Mucosa of stomach (tissue), 1 donor: ENCODE results near the gene ZBTB16.

Experiments used
- H3K27me3 ChIP-seq: one replicate; pipeline ENCODE4 v1.7.0; 2013; ENCODE audit warnings: mild to moderate bottlenecking, low read length; ENCODE audit not compliant: control insufficient read depth, insufficient read depth
- H3K36me3 ChIP-seq: one replicate; pipeline ENCODE4 v1.7.0; 2013; ENCODE audit warnings: low read length; ENCODE audit not compliant: control insufficient read depth, insufficient read depth
- H3K4me1 ChIP-seq: one replicate; pipeline ENCODE4 v1.7.0; 2013; ENCODE audit warnings: mild to moderate bottlenecking, low read length; ENCODE audit not compliant: control insufficient read depth, insufficient read depth
- H3K4me3 ChIP-seq: one replicate; pipeline ENCODE4 v1.7.0; 2013; ENCODE audit warnings: low read length
- H3K9ac ChIP-seq: one replicate; pipeline ENCODE4 v1.7.0; 2013; ENCODE audit warnings: mild to moderate bottlenecking, low read length, moderate library complexity
- H3K9me3 ChIP-seq: one replicate; pipeline ENCODE4 v1.7.0; 2013; ENCODE audit warnings: mild to moderate bottlenecking, low read length, moderate library complexity; ENCODE audit not compliant: control insufficient read depth
- donor health status: Pancreatic carcinoma.

Gene ZBTB16

DNA sequence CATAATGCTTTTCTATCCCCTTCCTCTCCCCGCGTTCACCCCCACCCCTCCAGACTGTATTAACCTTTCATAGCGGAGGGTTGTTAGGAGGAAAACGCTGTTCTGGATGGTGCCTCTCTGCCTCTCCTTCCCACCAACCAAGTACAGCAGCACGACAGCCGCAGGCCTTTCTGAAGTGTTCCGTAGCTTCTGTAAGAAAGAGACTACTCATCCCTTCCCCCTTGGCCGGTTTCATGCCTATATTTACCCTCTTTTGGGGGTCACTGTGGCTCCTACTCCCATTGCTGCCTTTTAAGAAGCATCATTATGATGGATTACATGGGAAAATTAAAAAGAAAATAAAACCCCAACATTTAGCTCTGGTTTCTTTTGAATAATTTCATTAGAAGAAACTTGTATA is 46.5 kb downstream of the ZBTB16 start:
- no peaks in the 10 kb centered on the region for H3K27me3 ChIP-seq
- H3K9me3 ChIP-seq = no peaks in the 10 kb centered on the region
- H3K36me3 ChIP-seq = no peaks in the 10 kb centered on the region
- peaks cover 9% of the 10 kb centered on the region for H3K4me1 ChIP-seq
- no peak overlapping the region for H3K9ac ChIP-seq
- H3K4me3 ChIP-seq = no peak overlapping the region

GRCh38 chr11:114106986-114107385 is 47.5 kb downstream of the ZBTB16 start:
- H3K9ac ChIP-seq = no peak overlapping the region
- H3K27me3 ChIP-seq = no peaks in the 10 kb centered on the region
- no peak overlapping the region for H3K4me3 ChIP-seq
- H3K9me3 ChIP-seq = no peaks in the 10 kb centered on the region
- H3K4me1 ChIP-seq = peaks cover 9% of the 10 kb centered on the region
- no peaks in the 10 kb centered on the region for H3K36me3 ChIP-seq

- H3K9ac ChIP-seq = no peak overlapping the region
- H3K27me3 ChIP-seq = no peaks in the 10 kb centered on the region
- peaks cover 9% of the 10 kb centered on the region for H3K4me1 ChIP-seq
- no peak overlapping the region for H3K4me3 ChIP-seq
- no peaks in the 10 kb centered on the region for H3K9me3 ChIP-seq
- no peaks in the 10 kb centered on the region for H3K36me3 ChIP-seq
Measured at GRCh38 chr11:114108501-114109205, 49.1 kb downstream of the ZBTB16 start.

GRCh38 chr11:114109206-114110090 is 49.9 kb downstream of the ZBTB16 start:
- Histone ChIP-seq H3K9ac (no peak overlapping the region), H3K27me3 (no peaks in the 10 kb centered on the region), H3K36me3 (no peaks in the 10 kb centered on the region), H3K4me1 (peaks cover 9% of the 10 kb centered on the region), H3K4me3 (no peak overlapping the region), H3K9me3 (no peaks in the 10 kb centered on the region)

DNA sequence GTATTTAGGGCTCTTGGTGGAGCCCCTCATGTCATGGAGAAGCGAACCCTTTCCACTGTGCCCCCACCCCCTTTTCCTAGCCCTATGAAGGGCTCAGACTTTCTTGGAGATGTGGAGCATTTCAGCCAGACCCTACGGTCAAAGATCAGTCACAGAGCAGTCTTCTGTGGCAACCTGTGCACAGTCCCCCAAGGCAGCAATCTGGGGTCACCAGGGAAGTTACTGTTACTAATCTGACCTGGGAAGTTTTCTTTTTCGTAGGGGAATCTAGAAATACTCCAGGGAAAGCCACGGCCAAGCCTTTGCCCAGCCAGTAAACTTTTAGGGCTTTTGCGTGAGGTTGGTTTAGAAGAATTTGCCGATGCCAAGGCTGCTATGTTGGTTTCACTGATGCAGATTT is 50.6 kb downstream of the ZBTB16 start:
- Histone ChIP-seq H3K9ac (no peak overlapping the region), H3K27me3 (no peaks in the 10 kb centered on the region), H3K4me1 (peaks cover 9% of the 10 kb centered on the region), H3K36me3 (no peaks in the 10 kb centered on the region), H3K9me3 (no peaks in the 10 kb centered on the region), H3K4me3 (no peak overlapping the region)

DNA sequence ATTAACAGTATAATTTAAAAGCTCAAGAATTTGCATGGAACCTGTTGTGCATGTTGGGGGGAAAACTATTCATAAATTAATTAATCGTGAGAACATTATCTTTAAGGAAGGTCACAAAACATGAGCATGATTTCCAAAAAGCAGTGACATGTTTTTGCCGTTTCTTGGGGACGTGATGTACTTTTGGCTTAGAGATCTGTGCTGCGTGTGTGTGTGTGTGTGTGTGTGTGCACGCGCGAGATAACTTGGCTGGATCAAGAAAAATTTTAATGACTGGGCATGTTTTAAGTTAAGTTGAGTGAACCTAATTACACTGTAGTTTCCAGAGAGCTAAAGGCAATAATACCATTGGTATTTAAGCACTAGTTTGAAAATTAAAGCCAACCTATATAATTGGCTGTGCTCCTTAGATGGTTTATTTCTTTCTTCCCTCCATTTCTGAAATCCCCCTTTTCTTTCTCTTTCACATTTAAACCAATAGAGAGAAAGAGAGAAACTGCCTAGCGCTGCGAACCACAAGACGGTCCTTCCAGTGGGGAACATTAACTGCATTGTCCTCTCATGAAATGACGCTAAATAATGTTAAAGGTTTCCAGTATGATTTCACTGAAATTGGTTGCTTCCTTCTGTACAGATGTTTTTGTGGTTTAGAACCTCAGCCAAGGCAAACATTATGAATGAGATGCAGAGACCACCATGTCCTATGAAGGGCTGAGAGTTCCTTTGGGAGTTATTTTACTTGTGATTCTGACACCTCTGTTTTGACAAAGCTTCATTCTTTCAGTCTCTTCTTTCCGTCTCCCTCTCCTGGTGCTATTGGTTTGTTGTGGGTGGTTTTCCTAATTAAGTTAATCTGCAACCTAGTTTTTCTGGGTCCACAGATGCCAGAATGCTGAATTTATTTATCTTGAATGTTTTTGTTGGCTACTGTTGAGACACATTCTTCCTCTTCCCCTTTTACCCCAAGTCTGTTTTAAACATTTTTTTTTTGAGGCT is 51.7 kb downstream of the ZBTB16 start:
- Histone ChIP-seq H3K27me3 (peaks cover 4% of the 10 kb centered on the region), H3K4me1 (peaks cover 9% of the 10 kb centered on the region), H3K9ac (no peak overlapping the region), H3K9me3 (no peaks in the 10 kb centered on the region), H3K4me3 (no peak overlapping the region), H3K36me3 (no peaks in the 10 kb centered on the region)

GRCh38 chr11:114115451-114115928 is 56.0 kb downstream of the ZBTB16 start:
- Histone ChIP-seq H3K36me3 (no peaks in the 10 kb centered on the region), H3K4me1 (no peaks in the 10 kb centered on the region), H3K9ac (no peak overlapping the region), H3K4me3 (no peak overlapping the region), H3K27me3 (peaks cover 4% of the 10 kb centered on the region), H3K9me3 (no peaks in the 10 kb centered on the region)

GRCh38 chr11:114116357-114116756 is 56.8 kb downstream of the ZBTB16 start:
- no peaks in the 10 kb centered on the region for H3K36me3 ChIP-seq
- H3K9ac ChIP-seq = no peak overlapping the region
- no peaks in the 10 kb centered on the region for H3K9me3 ChIP-seq
- H3K4me3 ChIP-seq = no peak overlapping the region
- H3K4me1 ChIP-seq = no peaks in the 10 kb centered on the region
- H3K27me3 ChIP-seq = peaks cover 4% of the 10 kb centered on the region

DNA sequence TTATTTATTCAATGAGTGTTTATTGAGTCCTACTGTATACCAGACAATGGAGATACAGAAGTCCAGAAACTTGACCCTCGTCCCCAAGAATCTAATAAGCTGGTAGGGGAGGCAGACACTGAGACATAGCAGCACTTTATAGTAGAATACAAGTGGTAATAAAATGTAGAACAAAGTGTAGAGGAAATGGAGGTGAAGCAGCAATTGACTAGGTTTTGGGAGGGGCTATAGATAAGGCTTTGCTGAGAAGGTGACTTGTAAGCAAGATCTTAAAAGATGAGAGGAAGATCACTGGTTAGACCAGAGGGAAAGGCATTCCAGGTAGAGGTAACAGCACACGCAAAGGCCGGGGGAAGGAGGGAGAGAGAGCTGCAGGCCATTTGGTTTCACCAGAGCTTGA is 57.3 kb downstream of the ZBTB16 start:
- Histone ChIP-seq H3K9me3 (no peaks in the 10 kb centered on the region), H3K4me1 (no peaks in the 10 kb centered on the region), H3K27me3 (peaks cover 4% of the 10 kb centered on the region), H3K36me3 (no peaks in the 10 kb centered on the region), H3K9ac (no peak overlapping the region), H3K4me3 (no peak overlapping the region)

GRCh38 chr11:114120606-114121005 is 61.1 kb downstream of the ZBTB16 start:
- peaks cover 2% of the 10 kb centered on the region for H3K27me3 ChIP-seq
- no peaks in the 10 kb centered on the region for H3K36me3 ChIP-seq
- no peak overlapping the region for H3K4me3 ChIP-seq
- no peak overlapping the region for H3K9ac ChIP-seq
- no peaks in the 10 kb centered on the region for H3K9me3 ChIP-seq
- no peaks in the 10 kb centered on the region for H3K4me1 ChIP-seq

DNA sequence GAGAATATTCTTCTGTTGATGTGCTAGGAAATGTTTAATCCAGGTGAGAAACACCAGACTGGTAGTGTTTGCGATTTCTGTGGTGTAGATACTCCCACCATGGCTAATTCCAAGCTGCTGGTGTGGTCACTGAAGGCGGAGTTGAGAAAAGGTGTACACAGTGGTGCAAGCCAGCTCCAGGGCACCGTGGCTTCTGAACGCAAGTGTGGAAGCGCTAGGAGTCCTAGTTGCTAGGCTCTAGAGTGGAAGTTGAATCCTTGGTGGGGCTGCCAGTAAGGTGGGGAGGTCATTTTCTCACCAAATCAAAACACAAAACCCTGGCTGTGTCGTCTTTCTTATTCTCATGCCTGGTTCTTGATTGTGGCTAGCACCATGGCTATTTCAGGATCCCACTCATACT is 61.6 kb downstream of the ZBTB16 start:
- Histone ChIP-seq H3K36me3 (no peaks in the 10 kb centered on the region), H3K27me3 (no peaks in the 10 kb centered on the region), H3K4me1 (no peaks in the 10 kb centered on the region), H3K9ac (no peak overlapping the region), H3K4me3 (no peak overlapping the region), H3K9me3 (no peaks in the 10 kb centered on the region)
